HCT116 (cell line): ENCODE data around the gene MTIF3. TPM values are rescaled to one million over a fixed set of nuclear protein-coding genes. Genes with fewer than 3 reads are reported as not detected.

ENCODE experiments used
- ATAC-seq: fragments of 200-7000 bp; cut with Tn5 transposase; 2 replicates; pipeline ENCODE4 v1.9.1; 2020; ENCODE audit warnings: mild to moderate bottlenecking, moderate library complexity
- BruUV-seq: library from RNA; stranded (reverse); fragments of 400-500 nt; replicated peaks from 2 replicates; lab custom pipeline; 2021; lab: Mats Ljungman, UMichigan
- CTCF ChIA-PET: fragments of 300-600 bp; sonication (Branson Sonifier 250); formaldehyde crosslinking; loops from one replicate; lab custom pipeline; 2021; ENCODE audit warnings: antibody characterized with exemption; lab: Charles Lee
- POLR2A ChIA-PET: fragments of 300-600, 350-600 bp; sonication (Branson Sonifier 250); formaldehyde crosslinking; loops from one replicate; lab custom pipeline; 2021; ENCODE audit warnings: antibody characterized with exemption; lab: Charles Lee
- RAD21 ChIA-PET, 2 experiments: fragments of 300-600 bp; sonication (Branson Sonifier 250); formaldehyde crosslinking; loops; one replicate each; lab custom pipeline; 2023; ENCODE audit warnings: low total read pairs in 2 of 2; ENCODE audit not compliant: uncharacterized antibody in 2 of 2, unreplicated experiment in 2 of 2, low non-redundant PET in 1 of 2; lab: Charles Lee
- DNase-seq: peaks from one replicate; pipeline ENCODE4 v3.0.0-alpha.2; 2010; ENCODE audit warnings: low read depth, low spot score
- H2AFZ ChIP-seq: fragments of 200-600 bp; shearing (Covaris generic), sonication (generic); 2 replicates; pipeline ENCODE4 v1.6.1; 2017; ENCODE audit warnings: low read depth, mixed run types, mixed read lengths, antibody characterized with exemption, low read length; ENCODE audit not compliant: poor library complexity, severe bottlenecking
- H3K27ac ChIP-seq: 2 replicates; pipeline ENCODE4 v1.5.1; 2012; ENCODE audit warnings: low read depth, low read length
- H3K27me3 ChIP-seq: fragments of 200-600 bp; sonication (generic); 2 replicates; pipeline ENCODE4 v1.6.1; 2016; ENCODE audit warnings: mixed run types, low read length, mixed read lengths; ENCODE audit not compliant: insufficient read depth
- H3K36me3 ChIP-seq, 2 experiments: fragments of 200-500 bp in 1 of 2; fragments of 200-600 bp in 1 of 2; sonication (Bioruptor generic) in 1 of 2; sonication (generic) in 1 of 2; 2 replicates each; pipeline versions ENCODE4 v1.5.1 to v1.6.1; 2014 to 2016; ENCODE audit warnings: low read length in 2 of 2, inconsistent platforms in 1 of 2, mixed read lengths in 1 of 2, mixed run types in 1 of 2; ENCODE audit not compliant: insufficient read depth in 2 of 2, control insufficient read depth in 1 of 2
- H3K4me1 ChIP-seq, 2 experiments: fragments of 200-600 bp in 1 of 2; sonication (generic) in 1 of 2; 2 replicates each; pipeline versions ENCODE4 v1.5.1 to v1.6.1; 2012 to 2017; ENCODE audit warnings: low read length in 2 of 2, inconsistent platforms in 1 of 2, mild to moderate bottlenecking in 1 of 2, mixed read lengths in 1 of 2, mixed run types in 1 of 2, moderate library complexity in 1 of 2; ENCODE audit not compliant: insufficient read depth in 2 of 2, control insufficient read depth in 1 of 2
- H3K4me2 ChIP-seq: fragments of 200-600 bp; sonication (generic); 2 replicates; pipeline ENCODE4 v1.6.1; 2017; ENCODE audit warnings: mixed run types, low read length, mixed read lengths
- H3K4me3 ChIP-seq, 2 experiments: fragments of 200-600 bp in 1 of 2; sonication (generic) in 1 of 2; replicated peaks in 1 of 2; 2 replicates each; pipeline ENCODE4 v1.5.1; 2011 to 2016; ENCODE audit warnings: low read length in 2 of 2, control low read depth in 1 of 2, low read depth in 1 of 2, mild to moderate bottlenecking in 1 of 2, mixed read lengths in 1 of 2, mixed run types in 1 of 2
- H3K79me2 ChIP-seq: fragments of 200-600 bp; sonication (generic); 2 replicates; pipeline ENCODE4 v1.6.1; 2017; ENCODE audit warnings: mild to moderate bottlenecking, mixed run types, low read length, moderate library complexity, mixed read lengths; ENCODE audit not compliant: insufficient read depth
- H3K9ac ChIP-seq: fragments of 200-600 bp; sonication (generic); 2 replicates; pipeline ENCODE4 v1.6.1; 2016; ENCODE audit warnings: low read length, mixed read lengths
- H3K9me2 ChIP-seq: fragments of 200-600 bp; sonication (generic), shearing (Covaris generic); 2 replicates; pipeline ENCODE4 v1.6.1; 2017; ENCODE audit warnings: mixed run types, mild to moderate bottlenecking, moderate library complexity; ENCODE audit not compliant: insufficient read depth
- H3K9me3 ChIP-seq, 2 experiments: fragments of 200-500 bp in 1 of 2; fragments of 200-600 bp in 1 of 2; sonication (Bioruptor generic) in 1 of 2; sonication (generic) in 1 of 2; 2 replicates each; pipeline ENCODE4 v1.6.1; 2014 to 2017; ENCODE audit warnings: low read length in 2 of 2, mixed read lengths in 2 of 2, inconsistent platforms in 1 of 2, low read depth in 1 of 2, mild to moderate bottlenecking in 1 of 2, mixed run types in 1 of 2, moderate library complexity in 1 of 2; ENCODE audit not compliant: control insufficient read depth in 1 of 2, insufficient read depth in 1 of 2
- H4K20me1 ChIP-seq: fragments of 200-600 bp; sonication (generic), shearing (Covaris generic); 2 replicates; pipeline ENCODE4 v1.6.1; 2017; ENCODE audit warnings: mixed run types, mild to moderate bottlenecking, moderate library complexity; ENCODE audit not compliant: insufficient read depth
- ELF1 ChIP-seq: IDR thresholded peaks from 2 replicates; pipeline ENCODE4 v1.6.1; 2012; ENCODE audit warnings: low read depth, borderline replicate concordance
- FOSL1 ChIP-seq: IDR thresholded peaks from 2 replicates; pipeline ENCODE4 v1.6.1; 2012; ENCODE audit warnings: low read depth
- SRF ChIP-seq: IDR thresholded peaks from 2 replicates; pipeline ENCODE4 v1.6.1; 2012; ENCODE audit warnings: low read depth
- ZNF274 ChIP-seq: fragments of 200-500 bp; sonication (Bioruptor generic); IDR thresholded peaks from 2 replicates; pipeline ENCODE4 v1.6.1; 2014; ENCODE audit warnings: mild to moderate bottlenecking, low read depth, low read length, inconsistent platforms
- intact Hi-C: fragments of 100-400 bp; cut with micrococcal nuclease; formaldehyde crosslinking; loops from 2 replicates; pipeline ENCODE4 v1.10.0; 2022
- total RNA-seq: library from RNA; stranded (reverse); gene quantifications from one replicate; pipeline ENCODE4 v1.2.1, GENCODE V29; 2021; ENCODE audit not compliant: unreplicated experiment
- TF ChIP-seq, protein P1 (sequence below): IDR thresholded peaks from 2 replicates; pipeline ENCODE4 v1.6.1; 2012; ENCODE audit warnings: low read depth
- TF ChIP-seq, protein P2 (sequence below): IDR thresholded peaks from 2 replicates; pipeline ENCODE4 v1.6.1; 2012

The MTIF3 gene
- total RNA-seq, 1 experiment from 2014 or later: 27.8 TPM

DNA sequence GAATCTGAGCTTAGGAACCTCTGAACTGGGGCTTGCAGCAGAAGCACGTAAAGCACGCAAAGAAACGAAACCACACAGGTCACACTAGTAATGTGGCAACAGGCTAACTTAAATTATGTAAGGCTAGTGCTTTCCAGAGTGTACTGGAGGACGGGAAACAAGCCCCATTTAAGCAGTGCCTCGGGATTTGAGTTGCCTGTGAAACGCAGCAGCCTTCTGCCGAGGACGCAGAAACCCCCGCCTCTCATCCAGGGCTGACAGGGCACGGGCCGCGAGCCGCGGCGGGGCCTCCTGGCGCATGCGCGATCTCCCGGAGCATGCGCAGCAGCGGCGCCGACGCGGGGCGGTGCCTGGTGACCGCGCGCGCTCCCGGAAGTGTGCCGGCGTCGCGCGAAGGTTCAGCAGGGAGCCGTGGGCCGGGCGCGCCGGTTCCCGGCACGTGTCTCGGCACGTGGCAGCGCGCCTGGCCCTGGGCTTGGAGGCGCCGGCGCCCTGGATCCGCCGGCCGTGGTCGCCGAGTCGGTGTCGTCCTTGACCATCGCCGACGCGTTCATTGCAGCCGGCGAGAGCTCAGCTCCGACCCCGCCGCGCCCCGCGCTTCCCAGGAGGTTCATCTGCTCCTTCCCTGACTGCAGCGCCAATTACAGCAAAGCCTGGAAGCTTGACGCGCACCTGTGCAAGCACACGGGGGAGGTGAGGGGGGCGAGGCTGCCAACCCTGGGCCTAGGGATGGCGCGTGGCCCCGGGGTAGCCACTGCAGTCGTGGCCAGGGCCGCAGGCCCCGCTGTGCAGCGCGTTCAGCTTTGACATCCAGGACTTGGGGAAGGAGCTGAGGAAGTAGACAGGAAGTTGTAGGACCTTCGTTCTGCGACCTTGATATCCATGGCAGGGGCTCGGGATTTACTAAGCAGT lies 25.9 kb downstream of the MTIF3 start, which contains the start of gene GTF3A (continued):
- TF ChIP-seq, protein P1, sequence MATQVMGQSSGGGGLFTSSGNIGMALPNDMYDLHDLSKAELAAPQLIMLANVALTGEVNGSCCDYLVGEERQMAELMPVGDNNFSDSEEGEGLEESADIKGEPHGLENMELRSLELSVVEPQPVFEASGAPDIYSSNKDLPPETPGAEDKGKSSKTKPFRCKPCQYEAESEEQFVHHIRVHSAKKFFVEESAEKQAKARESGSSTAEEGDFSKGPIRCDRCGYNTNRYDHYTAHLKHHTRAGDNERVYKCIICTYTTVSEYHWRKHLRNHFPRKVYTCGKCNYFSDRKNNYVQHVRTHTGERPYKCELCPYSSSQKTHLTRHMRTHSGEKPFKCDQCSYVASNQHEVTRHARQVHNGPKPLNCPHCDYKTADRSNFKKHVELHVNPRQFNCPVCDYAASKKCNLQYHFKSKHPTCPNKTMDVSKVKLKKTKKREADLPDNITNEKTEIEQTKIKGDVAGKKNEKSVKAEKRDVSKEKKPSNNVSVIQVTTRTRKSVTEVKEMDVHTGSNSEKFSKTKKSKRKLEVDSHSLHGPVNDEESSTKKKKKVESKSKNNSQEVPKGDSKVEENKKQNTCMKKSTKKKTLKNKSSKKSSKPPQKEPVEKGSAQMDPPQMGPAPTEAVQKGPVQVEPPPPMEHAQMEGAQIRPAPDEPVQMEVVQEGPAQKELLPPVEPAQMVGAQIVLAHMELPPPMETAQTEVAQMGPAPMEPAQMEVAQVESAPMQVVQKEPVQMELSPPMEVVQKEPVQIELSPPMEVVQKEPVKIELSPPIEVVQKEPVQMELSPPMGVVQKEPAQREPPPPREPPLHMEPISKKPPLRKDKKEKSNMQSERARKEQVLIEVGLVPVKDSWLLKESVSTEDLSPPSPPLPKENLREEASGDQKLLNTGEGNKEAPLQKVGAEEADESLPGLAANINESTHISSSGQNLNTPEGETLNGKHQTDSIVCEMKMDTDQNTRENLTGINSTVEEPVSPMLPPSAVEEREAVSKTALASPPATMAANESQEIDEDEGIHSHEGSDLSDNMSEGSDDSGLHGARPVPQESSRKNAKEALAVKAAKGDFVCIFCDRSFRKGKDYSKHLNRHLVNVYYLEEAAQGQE: no peak
- TF ChIP-seq, protein P2, sequence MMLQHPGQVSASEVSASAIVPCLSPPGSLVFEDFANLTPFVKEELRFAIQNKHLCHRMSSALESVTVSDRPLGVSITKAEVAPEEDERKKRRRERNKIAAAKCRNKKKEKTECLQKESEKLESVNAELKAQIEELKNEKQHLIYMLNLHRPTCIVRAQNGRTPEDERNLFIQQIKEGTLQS: no peak
- TF ChIP-seq ELF1 (no peak), FOSL1 (no peak), SRF (no peak)

DNA sequence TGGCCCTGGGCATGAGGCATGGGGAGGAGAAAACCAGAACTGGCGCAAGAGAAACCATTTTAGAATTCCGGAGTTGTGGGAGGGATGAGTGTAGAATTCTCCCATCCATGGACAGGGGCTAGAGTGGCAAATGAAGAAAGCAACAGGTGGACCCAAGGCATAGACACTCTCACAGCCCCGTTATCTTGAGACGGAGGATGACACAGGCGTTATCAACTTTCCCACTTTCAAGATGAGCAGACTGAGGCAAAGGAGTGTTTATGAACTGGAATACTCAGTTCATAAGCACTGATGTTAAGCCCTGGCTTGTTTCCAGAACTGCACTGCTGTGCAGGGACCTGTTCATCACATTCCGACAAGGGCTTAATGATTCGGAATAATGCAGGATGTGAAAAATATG lies 27.0 kb downstream of the MTIF3 start:
- intact Hi-C loops: no loop called here
- Histone ChIP-seq H3K27me3 (no peaks in the 10 kb centered on the region), H3K9me2 (no peaks in the 10 kb centered on the region), H3K4me2 (peak overlapping the region; percentile 91), H3K4me3 (peak overlapping the region in 1 of 2 experiments; percentile 70; a peak in 1 of 4 replicates), H3K79me2 (peaks cover 34% of the 10 kb centered on the region), H3K4me1 (peaks cover 29 to 49% of the 10 kb centered on the region in 2 experiments), H4K20me1 (peaks cover 4% of the 10 kb centered on the region; the same call in 1 of the 2 replicates), H3K27ac (no peak overlapping the region), H3K9ac (peak overlapping the region; percentile 80; the same call in 1 of the 2 replicates), H2AFZ (no peak overlapping the region), H3K9me3 (no peaks in the 10 kb centered on the region), H3K36me3 (peaks cover 0 to 4% of the 10 kb centered on the region in 2 experiments; a peak in 2 of 4 replicates)
- DNase-seq (no peak), ATAC-seq (no peak)
- TF ChIP-seq ELF1: no peak
- TF ChIP-seq ZNF274: no peak
- POLR2A ChIA-PET: no interaction called here
- RAD21 ChIA-PET: no interaction called here
- BruUV-seq: no TSS peak
- CTCF ChIA-PET: no interaction called here
